CD4-positive, alpha-beta T cell treated with Interleukin-17A for 4 hours (primary cell): ENCODE measurements around the gene GNAQ.

Experiments used
- DNase-seq: peaks from one replicate; pipeline ENCODE4 v3.0.0-alpha.2; 2020; ENCODE audit warnings: mixed read lengths

Gene GNAQ

DNA sequence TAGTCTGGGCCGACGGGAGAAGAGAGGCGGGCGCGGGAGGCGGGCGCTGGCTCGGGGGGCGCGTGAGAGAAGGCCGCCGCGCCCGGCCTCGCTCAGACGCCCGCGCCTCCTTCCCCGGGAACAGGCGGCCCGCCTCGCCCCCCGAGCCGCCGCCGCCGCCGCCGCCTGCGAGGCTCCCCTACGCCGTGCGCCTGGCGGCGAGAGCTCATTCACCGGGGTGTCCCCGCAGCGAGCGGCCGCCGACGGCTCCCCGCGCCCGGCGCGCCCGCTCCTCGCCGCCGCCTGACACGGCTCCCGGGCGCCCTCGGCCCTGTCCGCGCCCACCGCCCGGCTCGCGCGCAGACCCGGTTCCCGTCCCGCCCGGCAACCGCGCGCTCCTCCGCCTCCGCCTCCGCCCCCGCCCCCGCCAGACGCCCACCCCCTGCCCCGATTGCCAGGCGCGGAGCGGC, at the start of gene GNAQ:
Gene GNAQ, minus strand, starts transcription at position 368 of the 449 bp plus-strand sequence. CDS start 576 bp downstream, outside the sequence.
- DNase-seq, result no peak

DNA sequence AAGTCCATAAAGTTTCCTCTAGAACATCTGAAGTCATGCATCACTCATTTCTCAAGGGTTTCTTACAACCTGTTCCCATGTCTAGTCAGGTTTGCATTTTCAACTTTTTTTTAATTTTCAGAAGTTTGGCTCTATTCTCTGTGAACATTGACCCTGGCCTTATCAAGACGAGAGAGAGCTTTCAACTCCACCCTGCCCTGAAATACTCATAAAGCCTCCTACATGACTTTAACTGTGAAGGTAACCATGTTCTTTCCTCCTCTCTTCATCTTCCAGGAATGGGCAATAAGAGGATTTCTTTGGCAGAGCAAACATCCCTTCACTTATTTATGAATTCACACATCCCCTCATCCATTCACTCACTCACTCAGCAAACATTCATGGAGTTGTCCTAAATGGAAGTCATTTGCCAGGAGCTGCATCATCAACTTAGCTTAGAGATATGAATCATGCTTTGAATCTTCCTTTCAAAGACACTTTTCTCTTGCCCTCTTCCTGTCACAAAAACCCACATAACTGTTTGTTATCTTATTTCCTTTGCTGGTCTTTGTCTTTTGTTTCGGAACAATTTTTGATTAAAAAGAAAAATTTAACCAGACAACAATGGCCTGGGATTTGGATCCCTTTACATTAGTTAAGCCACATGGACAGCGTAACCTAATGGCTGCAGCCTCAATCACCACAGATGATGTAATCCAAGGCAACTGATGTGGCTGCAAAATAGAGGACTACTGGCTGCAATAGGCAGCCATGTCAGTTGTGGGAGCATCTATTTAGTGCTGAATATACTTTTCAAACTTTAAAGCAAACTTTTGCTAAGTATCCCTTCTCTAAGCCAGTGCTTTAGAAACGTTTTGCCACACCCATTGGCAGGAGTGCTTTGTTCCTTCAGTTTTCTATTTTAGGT, 43.0 kb upstream of the GNAQ start:
- DNase-seq, result peak; percentile 20

DNA sequence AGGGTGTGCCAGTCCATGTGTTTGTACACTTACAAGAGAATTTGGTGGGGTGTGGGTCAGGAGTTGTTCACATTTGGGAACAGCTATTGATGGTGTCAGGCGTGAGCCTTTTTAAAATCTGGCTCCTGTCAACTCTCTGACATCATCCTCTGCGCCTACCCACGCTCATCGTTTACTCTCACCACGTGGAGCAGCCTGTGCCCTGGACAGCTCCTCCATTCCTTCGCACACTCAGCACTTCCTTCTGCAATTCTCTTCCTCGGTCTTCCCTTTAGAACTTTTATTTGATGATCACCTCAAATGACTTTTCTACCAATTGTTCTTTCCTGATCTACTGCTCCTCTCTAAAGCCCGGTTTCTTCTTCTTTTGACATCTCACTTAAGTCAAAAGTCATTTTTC, 42.1 kb upstream of the GNAQ start:
- peak; percentile 11 for DNase-seq

DNA sequence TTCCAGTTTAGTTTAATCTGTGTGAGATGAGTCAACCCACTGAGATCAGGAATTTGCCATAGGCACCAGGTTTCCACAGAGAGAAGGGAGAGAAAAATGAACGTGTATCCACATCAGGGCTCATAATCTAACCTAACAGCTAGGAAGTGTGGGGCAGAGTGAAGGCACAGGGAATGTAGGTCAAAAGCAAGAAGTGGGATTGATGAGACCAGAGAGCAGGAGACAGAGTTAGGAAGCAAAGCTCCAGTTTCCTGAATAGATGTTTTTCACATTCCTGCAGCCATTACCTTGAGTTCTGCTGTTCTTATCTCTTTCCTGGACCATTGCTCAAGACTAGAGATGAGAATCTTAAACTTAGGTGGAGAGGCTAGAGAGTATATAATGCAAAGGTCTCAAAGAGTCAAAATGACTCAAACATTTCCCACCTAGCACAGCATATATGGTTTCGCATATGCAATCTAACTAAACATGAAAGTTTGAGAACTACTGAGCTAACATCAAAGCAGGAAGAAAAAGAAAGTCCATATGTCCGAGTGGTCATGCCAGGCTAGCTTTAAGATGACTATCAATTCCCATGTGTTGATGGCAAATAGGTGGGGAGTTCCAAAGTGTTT, 41.1 kb upstream of the GNAQ start:
- DNase-seq, result no peak

DNA sequence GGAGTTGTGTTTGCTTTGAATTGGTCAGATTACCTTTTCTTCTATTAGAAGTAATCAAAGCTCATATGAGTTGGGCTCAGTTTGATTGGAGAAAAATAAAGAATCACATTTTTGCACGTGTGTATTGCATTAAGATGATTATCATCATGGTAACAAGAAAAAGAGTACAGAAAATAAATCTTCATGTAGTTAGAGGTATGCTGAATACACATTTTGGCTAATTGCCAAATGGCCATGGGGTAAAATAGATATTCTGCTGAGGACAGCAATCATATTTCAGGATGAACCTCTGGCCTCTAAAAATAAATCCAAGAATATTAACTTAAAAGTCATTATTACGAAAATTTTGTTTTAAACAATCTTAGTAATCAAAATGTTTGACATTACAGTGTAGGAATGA, 38.9 kb upstream of the GNAQ start:
- no peak for DNase-seq

DNA sequence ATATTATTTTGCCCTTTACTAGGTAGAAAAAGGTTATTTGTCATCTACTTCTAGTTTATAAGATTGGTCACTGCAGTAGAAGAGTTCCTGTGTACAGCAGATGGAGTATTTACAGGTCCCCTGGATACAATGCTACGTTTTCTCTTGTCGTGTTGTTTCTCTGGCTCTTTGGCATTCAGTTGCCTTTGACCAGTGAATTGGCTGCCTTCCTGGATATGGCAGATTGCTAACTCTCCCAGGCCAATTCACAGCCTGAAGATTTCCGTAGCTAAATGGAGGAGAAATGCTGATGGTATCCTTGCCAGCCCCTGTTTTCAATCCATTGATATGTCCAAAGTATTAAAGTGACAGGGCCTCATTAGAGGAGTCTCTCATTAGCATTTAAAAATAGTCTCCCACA, 32.5 kb upstream of the GNAQ start:
- DNase-seq, result no peak

DNA sequence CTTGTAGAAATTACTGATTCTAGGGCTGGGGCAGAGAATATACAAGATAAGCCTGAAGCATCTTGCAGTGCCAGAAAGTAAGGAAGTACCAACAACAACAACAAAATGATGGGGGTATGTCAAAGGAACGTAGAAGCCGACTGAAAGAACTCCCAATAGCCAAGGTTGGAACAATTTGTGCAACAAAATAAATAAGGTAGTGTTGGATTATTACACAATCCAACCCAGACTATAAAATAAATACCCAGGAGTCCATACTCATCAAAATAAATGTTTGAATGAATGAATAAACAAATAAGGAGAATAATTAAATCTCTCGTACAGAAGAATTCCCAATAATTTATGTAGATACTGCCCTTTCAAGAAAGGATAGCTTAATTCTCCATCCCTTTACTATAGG, 31.1 kb upstream of the GNAQ start:
- no peak for DNase-seq

DNA sequence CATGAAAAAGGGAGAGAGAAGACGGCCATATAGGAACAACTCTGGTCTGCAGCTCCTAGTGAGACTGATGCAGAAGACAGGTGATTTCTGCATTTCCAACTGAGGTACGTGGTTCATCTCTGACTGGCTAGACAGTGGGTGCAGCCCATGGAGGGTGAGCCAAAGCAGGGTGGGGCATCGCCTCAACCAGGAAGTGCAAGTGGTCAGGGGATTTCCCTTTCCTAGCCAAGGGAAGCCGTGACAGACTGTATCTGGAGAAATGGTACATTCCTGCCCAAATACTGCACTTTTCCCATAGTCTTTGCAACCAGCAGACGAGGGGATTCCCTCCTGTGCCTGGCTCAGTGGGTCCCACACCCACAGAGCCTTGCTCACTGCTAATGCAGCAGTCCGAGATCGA, 22.6 kb upstream of the GNAQ start:
- DNase-seq, result peak; percentile 53

DNA sequence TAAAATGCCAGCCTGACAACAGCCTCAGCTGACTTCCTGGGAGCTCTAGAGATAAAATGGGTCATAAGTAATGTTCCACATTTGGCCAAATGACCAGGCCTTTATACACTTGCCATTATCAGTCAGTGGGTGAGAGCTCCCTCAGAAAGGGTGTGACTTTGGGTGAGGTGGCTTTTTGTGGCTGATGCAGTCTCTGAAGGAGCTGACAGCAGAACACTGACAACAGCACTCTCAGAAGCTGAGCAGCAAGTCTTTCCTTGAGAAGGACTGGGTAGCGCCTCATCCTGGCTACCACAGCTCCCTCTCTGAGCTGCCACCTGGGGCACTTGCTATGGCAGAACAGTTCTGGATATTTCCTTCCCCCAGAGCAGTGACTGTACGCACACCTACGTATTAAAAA, 22.0 kb upstream of the GNAQ start:
- no peak for DNase-seq

DNA sequence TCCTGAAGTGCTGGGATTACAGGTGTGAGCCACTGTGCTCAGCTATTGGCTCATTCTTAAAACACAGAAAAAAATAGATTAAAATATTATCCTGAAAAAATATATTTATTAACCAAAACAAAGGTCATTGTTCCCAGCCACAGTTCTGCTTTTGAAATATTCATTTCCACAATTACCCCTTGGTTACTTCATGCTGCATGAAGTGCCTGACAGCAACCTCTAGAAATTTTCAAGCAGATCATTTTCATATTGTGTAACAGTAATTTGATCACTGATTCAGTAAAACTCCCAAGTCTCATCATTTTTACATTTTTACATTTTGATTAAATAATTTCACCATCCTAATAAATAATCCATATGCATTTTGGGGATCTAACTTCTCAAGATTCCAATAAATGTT, 18.8 kb upstream of the GNAQ start:
- no peak for DNase-seq

DNA sequence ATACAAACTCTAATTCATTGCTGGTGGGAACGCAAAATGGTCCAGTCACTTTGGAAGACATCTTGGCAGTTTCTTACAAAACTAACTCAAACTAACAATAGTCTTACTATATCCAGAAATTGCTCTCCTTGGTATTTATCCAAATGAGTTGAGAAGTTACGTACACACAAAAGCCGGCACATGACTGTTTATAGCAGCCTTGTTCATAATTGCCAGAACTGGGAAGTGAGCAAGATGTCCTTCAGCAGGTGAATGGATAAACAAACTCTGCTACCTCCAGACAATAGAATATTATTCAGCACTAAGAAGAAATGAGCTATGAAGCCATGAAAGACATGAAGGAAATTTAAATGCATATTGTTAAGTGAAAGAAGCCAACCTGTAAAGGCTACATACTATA, 17.9 kb upstream of the GNAQ start:
- DNase-seq, result no peak

DNA sequence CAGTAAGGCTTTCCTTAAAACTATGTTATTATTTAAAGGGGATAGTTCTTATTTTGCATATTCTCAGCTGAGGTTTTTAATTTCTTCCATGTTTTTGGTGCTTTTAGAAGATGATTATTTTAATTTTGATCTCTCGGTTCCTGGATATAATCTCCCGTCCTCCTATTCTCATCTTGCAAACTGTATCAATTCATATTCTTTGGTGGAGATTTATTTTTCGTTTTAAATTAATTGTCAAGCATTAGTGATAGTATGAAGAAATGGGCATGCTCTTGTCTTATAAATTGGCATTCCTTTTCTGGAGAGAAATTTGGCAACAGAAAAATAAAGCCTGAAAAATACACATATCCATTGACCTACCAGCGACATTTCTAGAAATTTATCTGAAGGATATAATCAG, 15.5 kb upstream of the GNAQ start:
- no peak for DNase-seq

DNA sequence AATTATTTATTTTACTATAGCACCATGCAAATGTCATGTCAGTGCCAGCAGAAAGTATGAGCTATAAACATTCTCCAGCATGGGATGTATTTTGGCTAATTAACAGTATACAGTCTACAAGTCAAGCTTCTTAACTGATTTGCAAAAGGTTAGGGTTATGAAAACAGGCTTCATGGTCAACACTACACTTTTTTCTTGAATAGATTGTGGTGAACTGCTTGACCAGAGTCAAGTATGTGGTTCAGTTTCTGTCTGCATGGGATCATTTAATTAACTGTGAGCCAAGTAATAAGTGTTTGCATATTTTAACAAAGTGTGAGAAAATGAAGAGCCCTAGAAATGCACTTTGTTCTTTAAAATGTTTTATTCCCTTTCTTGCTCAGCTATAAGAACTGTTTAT, 14.5 kb upstream of the GNAQ start:
- DNase-seq, result no peak

DNA sequence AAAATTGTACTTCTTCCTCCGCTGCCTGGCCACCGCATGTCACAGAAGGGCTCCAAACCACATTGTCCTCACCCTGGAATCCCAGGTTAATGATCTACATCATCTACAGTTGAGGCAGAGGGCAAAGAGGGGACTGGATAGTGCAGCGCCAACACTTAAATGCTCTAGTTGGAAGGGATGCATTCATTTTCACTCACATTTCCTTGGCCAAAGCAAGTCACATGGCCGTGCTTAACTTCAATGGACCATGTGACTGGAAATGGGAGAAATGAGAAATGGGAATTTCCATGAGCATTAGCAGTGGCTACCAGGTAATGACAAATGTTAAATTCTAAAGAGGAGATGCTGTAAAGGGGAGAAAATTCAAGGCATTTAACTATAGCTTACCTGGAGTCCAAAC, 13.3 kb upstream of the GNAQ start:
- DNase-seq, result no peak

DNA sequence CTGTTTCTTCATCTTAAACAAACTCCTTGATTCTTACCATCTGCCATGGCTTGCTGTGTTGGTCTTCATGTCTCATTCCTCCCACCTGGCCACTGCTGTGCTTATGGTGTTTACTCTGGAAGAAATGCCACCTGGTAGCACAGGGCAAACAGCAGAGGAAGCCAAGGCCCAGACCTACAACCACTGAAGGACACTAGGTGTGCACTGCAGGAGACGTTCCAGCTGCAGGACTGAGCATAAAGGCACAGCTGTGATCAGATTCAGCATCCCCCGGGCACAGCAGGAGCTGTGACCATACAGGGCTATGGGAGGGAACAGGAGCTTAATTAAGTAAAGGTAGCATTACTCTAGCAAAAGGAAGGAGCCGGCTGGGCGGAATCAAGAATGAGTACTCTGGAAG, 12.6 kb upstream of the GNAQ start:
- no peak for DNase-seq

DNA sequence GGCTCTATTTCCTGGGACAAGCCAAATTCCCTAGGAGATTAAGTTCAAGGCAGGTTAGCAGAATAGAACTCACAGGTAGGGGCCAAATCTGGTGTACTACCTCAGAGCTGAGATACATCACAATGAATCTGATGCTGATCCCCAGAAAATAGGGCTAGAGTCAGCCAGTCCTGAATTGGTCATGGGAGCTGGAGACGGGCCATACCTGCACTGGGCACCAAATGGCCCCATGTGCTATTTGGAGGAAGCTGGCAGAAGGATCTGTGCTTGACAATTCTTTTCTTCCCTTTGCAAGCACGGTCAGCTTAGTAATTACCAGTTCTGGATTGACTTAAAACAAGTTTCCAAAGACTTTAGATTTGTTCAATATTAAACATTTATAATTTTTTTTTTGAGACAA, 10.4 kb upstream of the GNAQ start:
- no peak for DNase-seq

DNA sequence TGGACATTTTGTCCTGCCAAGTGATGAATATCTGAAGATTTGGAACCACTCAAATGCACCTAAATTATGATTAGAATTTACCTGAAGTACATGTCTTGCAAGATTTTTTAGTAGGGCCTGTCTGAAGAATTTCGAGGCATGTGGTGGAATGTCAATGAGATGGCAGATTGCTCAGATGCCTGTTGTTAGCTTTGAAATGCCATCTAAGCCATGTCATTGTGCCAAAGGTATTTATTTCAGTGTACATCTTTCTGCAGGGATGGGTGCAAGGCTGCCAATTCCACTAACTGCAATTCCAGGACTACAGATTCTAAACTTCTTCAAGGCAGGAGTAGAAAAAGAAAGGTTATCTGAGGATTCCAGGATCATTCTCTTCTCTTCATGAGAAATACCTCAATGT, 9.1 kb upstream of the GNAQ start:
- DNase-seq, result no peak

DNA sequence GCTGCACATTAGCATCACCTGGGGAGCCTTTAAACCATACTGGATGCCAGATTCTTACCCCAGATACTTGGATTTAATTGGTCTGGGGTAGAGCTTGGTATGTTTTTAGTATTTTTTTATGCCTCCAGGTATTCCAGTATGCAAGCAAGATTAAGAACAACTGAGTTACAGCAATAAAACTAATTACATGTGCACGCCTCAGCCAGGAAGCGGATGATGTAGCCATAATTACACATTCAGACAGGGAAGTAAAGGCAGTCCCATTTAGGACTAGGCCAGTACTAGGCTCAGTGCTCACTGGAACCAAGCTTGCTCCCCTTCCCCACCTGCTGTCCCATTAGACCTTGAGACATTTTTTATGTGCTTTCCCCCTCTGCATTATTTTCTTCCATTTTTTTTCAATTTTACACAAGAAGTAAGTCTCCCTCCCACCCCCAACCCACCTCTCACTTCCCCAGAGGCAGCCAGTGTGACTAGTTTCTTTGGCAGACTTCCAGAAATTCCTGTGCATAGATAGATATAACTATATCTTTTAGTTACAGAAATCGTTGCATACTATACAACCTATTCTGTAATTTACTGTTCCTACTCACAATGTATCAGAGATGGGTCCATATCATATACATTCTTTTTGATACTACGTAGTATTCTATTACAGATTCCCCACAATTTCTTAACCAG, 7.1 kb upstream of the GNAQ start:
- no peak for DNase-seq

DNA sequence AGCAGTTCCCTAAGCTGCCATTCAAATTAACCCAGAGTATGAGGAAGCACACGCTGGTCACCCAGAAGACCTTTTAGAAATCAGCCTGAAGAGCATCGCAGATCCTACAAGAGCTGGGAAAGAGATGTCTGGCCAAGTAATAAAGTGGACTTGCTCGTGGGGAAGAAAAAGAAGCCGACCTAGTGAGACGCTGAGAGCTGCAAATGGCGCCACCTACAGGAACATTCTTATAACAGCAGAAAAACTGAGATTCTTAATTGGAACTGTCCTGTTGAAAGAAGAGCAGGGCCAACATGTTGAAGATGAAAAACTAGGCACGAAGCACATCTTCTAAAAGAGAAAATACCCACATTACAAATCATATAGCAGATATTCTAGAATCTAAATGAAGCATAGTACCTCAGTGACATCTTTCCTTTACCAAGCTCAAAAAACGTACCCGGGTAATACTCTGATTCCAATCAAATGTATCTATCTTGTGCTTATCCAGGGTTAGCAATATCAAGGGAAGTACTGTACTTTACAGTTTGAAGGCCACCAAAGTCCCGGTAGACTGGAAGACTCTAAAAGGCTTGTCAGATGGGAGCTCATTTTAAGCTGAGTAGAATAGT, 3.9 kb upstream of the GNAQ start:
- peak; percentile 73 for DNase-seq

DNA sequence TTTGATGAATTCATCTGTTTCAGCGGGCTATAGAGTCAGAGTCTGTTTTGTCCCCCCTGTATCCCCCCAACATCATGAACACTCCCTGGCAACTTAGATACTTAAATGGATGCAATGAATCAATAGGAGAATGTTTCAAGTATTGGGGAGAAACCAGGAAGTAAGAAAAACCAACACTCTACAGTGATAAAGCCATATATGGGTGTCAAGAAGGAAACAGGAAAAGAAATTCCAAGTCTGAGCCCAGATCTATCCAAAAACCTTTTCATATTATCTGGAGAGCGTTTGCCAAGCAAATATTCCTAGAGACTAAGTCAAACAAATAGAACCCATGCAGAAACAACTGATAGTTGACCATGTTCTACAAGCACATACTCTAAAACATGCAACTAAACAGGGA, 2.3 kb upstream of the GNAQ start:
- no peak for DNase-seq

DNA sequence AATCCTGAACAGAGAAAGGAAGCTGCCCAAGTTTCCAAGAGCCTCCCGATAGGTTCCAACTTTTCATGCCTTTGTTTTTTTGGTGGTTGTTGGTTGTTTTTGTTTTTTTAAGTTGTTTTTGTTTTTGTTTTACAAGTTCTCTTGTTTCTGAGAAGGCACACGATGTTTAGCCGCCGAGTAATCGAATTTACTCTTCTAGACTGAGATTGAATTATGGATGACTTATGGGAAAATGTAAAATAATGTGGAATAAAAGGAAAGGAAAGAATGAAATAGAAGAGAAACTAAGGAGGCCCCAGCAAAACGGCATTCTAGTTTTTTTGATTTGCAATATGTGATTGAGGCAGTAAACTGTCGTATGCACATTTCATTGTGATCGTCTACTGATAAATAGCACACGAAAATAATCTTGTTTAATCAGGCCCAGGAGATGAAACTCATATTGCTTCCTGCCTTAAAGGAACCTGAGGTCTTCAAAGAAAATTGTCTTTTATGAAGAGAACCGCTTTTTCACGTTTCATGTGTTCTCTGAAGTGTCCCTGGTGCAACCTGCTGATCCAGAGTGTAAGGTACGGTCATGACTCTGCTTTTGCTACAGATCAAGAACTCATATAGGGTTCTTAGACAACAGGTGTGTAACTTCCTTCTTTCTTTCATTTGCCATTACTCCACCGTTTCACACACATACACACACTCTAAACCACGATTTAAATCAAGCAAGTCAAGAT, 1.3 kb upstream of the GNAQ start:
- DNase-seq, result peak; percentile 35

DNA sequence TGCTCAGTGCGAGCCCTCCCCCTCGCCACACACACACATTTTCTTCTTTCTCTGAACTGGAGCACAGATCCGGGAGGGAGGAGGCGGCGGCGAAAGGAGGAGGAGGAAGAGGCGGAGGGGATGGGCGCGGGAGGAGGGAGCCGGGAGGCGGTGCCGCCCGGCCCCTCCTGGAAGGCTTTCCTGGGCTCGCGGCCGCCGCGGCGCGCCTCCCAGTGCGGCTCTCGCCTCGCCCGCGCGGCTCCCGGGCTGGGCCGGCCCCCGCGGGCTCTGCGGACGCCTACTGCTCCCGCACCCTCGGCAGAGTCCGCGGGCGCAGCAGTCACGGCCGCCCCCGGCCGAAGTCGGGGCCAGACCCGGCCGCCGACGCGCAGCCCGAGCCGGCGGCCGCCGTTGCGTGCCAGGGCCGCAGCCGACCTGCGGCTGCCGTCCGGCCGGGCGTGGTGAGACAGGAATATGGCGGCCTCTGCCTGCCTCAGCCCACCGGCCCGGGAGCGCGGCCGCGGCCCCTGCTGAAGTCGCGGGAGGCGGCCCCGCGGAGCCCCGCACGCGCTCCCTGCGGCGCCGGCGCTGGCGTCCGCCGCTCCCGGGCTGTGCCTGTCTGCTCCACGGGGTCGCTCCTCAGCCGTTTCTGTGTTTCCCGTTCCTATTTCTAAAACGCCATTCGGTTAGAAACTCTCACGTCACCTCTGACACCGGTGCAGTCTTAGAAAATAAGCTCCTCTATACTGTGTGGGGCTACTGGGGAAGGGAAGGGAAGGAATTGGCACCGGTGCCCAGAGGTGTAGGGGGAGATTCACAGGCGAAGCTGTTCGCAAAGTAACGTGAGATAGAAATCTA, 500 bp upstream of the GNAQ start:
- DNase-seq, result peak; percentile 84
